Neuronal stem cell (in vitro differentiated cells): ENCODE results near the gene F12.

Experiments
- DNase-seq: peaks from one replicate; pipeline ENCODE4 v3.0.0-alpha.2; 2013; ENCODE audit warnings: low spot score
- H2AFZ ChIP-seq: one replicate; pipeline ENCODE4 v1.6.1; 2013; ENCODE audit warnings: mild to moderate bottlenecking, low read length, inconsistent platforms
- H2AK5ac ChIP-seq: 2 replicates; pipeline ENCODE4 v1.6.1; 2013; ENCODE audit warnings: low read depth, mild to moderate bottlenecking, inconsistent platforms, low read length, moderate library complexity, mixed read lengths
- H2BK120ac ChIP-seq: 2 replicates; pipeline ENCODE4 v1.6.1; 2013; ENCODE audit warnings: low read depth, mild to moderate bottlenecking, inconsistent platforms, low read length, moderate library complexity, mixed read lengths
- H2BK12ac ChIP-seq: one replicate; pipeline ENCODE4 v1.6.1; 2013; ENCODE audit warnings: low read length, inconsistent platforms
- H2BK15ac ChIP-seq: 2 replicates; pipeline ENCODE4 v1.6.1; 2013; ENCODE audit warnings: mild to moderate bottlenecking, low read length, inconsistent platforms, mixed read lengths
- H2BK5ac ChIP-seq: one replicate; pipeline ENCODE4 v1.6.1; 2013; ENCODE audit warnings: inconsistent platforms, mild to moderate bottlenecking, low read length, moderate library complexity
- H3K14ac ChIP-seq: one replicate; pipeline ENCODE4 v1.6.1; 2013; ENCODE audit warnings: low read length, inconsistent platforms
- H3K18ac ChIP-seq: 2 replicates; pipeline ENCODE4 v1.6.1; 2013; ENCODE audit warnings: low read length, inconsistent platforms
- H3K23ac ChIP-seq: 2 replicates; pipeline ENCODE4 v1.6.1; 2013; ENCODE audit warnings: low read depth, mild to moderate bottlenecking, mixed read lengths, low read length, inconsistent platforms; ENCODE audit not compliant: poor library complexity
- H3K27ac ChIP-seq: replicated peaks from 3 replicates; pipeline ENCODE4 v1.5.1; 2013; ENCODE audit warnings: low read length, inconsistent platforms
- H3K27me3 ChIP-seq, 3 experiments: 2 replicates each; pipeline ENCODE4 v1.6.1; 2013; ENCODE audit warnings: low read length in 3 of 3, mild to moderate bottlenecking in 2 of 3, inconsistent platforms in 1 of 3, low read depth in 1 of 3, mixed read lengths in 1 of 3, moderate library complexity in 1 of 3; ENCODE audit not compliant: control insufficient read depth in 3 of 3, insufficient read depth in 3 of 3
- H3K36me3 ChIP-seq, 2 donors: replicated peaks in 1 of 2; 2 replicates each; pipeline ENCODE4 v1.6.1; 2013; ENCODE audit warnings: low read length in 2 of 2; ENCODE audit not compliant: control insufficient read depth in 2 of 2, insufficient read depth in 2 of 2
- H3K4ac ChIP-seq: 2 replicates; pipeline ENCODE4 v1.6.1; 2013; ENCODE audit warnings: inconsistent platforms, mild to moderate bottlenecking, low read length, moderate library complexity
- H3K4me1 ChIP-seq, 2 donors: 1 replicate in 1 of 2; 2 replicates in 1 of 2; pipeline ENCODE4 v1.6.1; 2013; ENCODE audit warnings: low read length in 2 of 2, low read depth in 1 of 2; ENCODE audit not compliant: control insufficient read depth in 2 of 2, insufficient read depth in 1 of 2
- H3K4me2 ChIP-seq: one replicate; pipeline ENCODE4 v1.6.1; 2013; ENCODE audit warnings: mild to moderate bottlenecking, low read length, inconsistent platforms; ENCODE audit not compliant: insufficient read depth, poor library complexity, severe bottlenecking
- H3K4me3 ChIP-seq, 2 donors: 2 replicates each; pipeline ENCODE4 v1.5.1; 2013; ENCODE audit warnings: low read length in 2 of 2, mild to moderate bottlenecking in 2 of 2, inconsistent platforms in 1 of 2, moderate library complexity in 1 of 2
- H3K79me1 ChIP-seq: one replicate; pipeline ENCODE4 v1.6.1; 2013; ENCODE audit warnings: low read depth, mild to moderate bottlenecking, inconsistent platforms, low read length, moderate library complexity
- H3K9ac ChIP-seq: one replicate; pipeline ENCODE4 v1.6.1; 2013; ENCODE audit warnings: mild to moderate bottlenecking, low read depth, low read length, inconsistent platforms; ENCODE audit not compliant: poor library complexity
- H3K9me3 ChIP-seq, 2 donors: replicated peaks in 1 of 2; 2 replicates each; pipeline versions ENCODE3 to v1.6.1; 2013; ENCODE audit warnings: low read length in 2 of 2, mild to moderate bottlenecking in 2 of 2, inconsistent platforms in 1 of 2, low read depth in 1 of 2, mixed read lengths in 1 of 2, moderate library complexity in 1 of 2; ENCODE audit not compliant: control insufficient read depth in 2 of 2, insufficient read depth in 1 of 2
- H4K8ac ChIP-seq: one replicate; pipeline ENCODE4 v1.6.1; 2013; ENCODE audit warnings: low read depth, mild to moderate bottlenecking, inconsistent platforms, low read length, moderate library complexity
- H4K91ac ChIP-seq: one replicate; pipeline ENCODE4 v1.6.1; 2013; ENCODE audit warnings: low read length, low read depth, mild to moderate bottlenecking, inconsistent platforms; ENCODE audit not compliant: poor library complexity
- WGBS, 2 donors: extraction: QIAGEN DNeasy Blood & Tissue Kit; methylation state at CpG; one replicate each; pipeline ENCODE4 v1.1.7; 2013; ENCODE audit warnings: missing lambda C conversion rate in 2 of 2, mixed read lengths in 1 of 2; ENCODE audit not compliant: insufficient read length in 2 of 2, insufficient replicate concordance in 1 of 2; ENCODE audit errors: extremely low coverage in 2 of 2; 5-methylcytosine and 5-hydroxymethylcytosine counted together

Gene F12

DNA sequence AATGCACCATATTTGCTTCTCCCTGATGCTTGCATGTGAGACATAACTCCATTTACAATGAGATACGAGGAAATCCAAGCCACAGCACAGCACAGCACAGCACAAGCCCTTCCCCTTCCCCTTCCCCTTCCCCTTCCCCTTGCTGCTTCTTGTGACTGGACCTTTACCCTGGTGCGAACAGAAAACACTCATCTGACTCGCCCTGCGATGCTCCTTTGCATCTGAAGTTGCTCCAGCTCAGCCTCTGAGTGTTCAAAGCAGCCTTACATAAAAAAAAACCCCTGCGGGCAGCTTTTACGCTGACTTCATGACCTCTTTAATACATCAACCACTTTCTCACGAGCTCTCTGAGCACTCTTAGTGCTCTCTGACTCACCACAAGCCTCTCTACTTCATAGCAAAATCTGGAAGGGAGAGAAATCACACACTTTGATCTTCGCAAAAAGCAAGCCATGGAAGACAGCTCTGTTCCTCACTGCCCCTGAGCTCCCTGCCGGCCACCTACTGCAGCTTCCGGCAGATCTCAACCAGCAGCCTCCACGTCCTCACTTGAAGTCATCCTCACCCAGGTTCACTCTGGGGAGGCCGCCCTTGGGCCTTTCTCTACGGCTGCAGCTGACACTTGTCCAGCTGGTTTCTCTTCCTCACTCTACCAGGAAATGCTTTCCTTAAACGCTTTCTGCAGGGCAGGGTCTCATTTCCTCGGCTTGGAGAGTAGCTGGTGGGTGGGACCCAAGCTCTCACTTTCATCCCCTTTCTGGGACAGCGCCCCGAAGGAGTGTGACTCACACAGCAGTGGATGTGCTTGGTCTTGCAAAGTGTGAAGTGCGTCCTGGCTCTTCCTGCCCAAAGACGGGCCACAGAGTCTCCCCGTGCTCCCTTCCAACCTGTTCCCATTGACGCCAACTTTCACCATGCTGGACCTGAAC is 19.9 kb downstream of the F12 start:
- H3K18ac ChIP-seq, result no peak overlapping the region
- no peaks in the 10 kb centered on the region for H3K36me3 ChIP-seq
- H2BK12ac ChIP-seq, result no peak overlapping the region
- WGBS, 2 donors, result no CpG with 5 or more reads among the region's 21 CpGs
- no peak for DNase-seq
- no peak overlapping the region for H3K23ac ChIP-seq
- peak overlapping the region; percentile 7 for H3K9ac ChIP-seq
- H3K4me2 ChIP-seq, result no peak overlapping the region
- peak overlapping the region; percentile 89 for H2AFZ ChIP-seq
- H2BK120ac ChIP-seq, result no peak overlapping the region
- peaks cover 0 to 59% (median 0%) of the 10 kb centered on the region in 3 experiments for H3K27me3 ChIP-seq
- H3K4me1 ChIP-seq, result peaks cover 2 to 14% of the 10 kb centered on the region in 2 donors
- H3K27ac ChIP-seq, result no peak overlapping the region
- H3K79me1 ChIP-seq, result no peaks in the 10 kb centered on the region
- no peak overlapping the region for H3K4ac ChIP-seq
- no peaks in the 10 kb centered on the region for H3K9me3 ChIP-seq
- H2AK5ac ChIP-seq, result peak overlapping the region; percentile 33
- H2BK5ac ChIP-seq, result no peak overlapping the region
- H4K8ac ChIP-seq, result no peak overlapping the region
- H3K14ac ChIP-seq, result no peak overlapping the region
- H3K4me3 ChIP-seq, result no peak overlapping the region
- H4K91ac ChIP-seq, result no peak overlapping the region
- H2BK15ac ChIP-seq, result peak overlapping the region; percentile 14

DNA sequence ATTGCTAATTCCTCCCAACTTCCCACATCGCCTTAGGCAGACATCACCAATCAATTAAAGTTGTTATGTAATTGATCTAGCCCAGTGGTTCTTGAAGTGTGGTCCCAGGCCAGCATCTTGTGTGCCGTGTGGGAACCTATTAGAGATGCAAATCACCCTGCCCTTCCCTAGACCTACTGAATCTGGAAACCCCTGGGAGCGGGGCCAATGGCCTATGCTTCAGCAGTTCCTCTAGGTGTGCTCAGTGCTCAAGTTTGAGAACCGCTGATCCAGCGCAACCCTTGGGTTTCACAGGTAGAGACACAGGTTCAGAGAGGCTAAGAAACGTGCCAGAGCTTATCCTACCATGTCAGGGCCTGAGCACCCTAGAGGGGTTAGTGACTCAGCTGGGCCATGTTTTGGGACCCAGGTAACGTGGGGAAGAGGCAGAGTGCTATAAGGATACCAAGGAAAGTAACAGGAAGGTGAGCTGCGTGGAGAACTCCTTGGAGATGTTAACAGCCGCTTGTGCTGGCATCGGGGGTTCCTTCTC is 20.8 kb downstream of the F12 start:
- no peak overlapping the region for H3K9ac ChIP-seq
- no peaks in the 10 kb centered on the region for H3K79me1 ChIP-seq
- H3K4me2 ChIP-seq, result no peak overlapping the region
- no peak overlapping the region for H2BK15ac ChIP-seq
- H3K18ac ChIP-seq, result no peak overlapping the region
- DNase-seq, result no peak
- peaks cover 0 to 59% (median 0%) of the 10 kb centered on the region in 3 experiments for H3K27me3 ChIP-seq
- no peaks in the 10 kb centered on the region for H3K36me3 ChIP-seq
- no peak overlapping the region for H3K27ac ChIP-seq
- H4K8ac ChIP-seq, result no peak overlapping the region
- no peak overlapping the region for H3K4ac ChIP-seq
- H2AK5ac ChIP-seq, result no peak overlapping the region
- no peak overlapping the region for H2BK12ac ChIP-seq
- peak overlapping the region; percentile 89 for H2AFZ ChIP-seq
- H3K23ac ChIP-seq, result no peak overlapping the region
- H2BK5ac ChIP-seq, result no peak overlapping the region
- H3K4me3 ChIP-seq, result no peak overlapping the region
- H2BK120ac ChIP-seq, result no peak overlapping the region
- peaks cover 2 to 14% of the 10 kb centered on the region in 2 donors for H3K4me1 ChIP-seq
- no peak overlapping the region for H3K14ac ChIP-seq
- no peak overlapping the region for H4K91ac ChIP-seq
- WGBS, 2 donors, result no CpG with 5 or more reads among the region's 10 CpGs
- H3K9me3 ChIP-seq, result no peaks in the 10 kb centered on the region

DNA sequence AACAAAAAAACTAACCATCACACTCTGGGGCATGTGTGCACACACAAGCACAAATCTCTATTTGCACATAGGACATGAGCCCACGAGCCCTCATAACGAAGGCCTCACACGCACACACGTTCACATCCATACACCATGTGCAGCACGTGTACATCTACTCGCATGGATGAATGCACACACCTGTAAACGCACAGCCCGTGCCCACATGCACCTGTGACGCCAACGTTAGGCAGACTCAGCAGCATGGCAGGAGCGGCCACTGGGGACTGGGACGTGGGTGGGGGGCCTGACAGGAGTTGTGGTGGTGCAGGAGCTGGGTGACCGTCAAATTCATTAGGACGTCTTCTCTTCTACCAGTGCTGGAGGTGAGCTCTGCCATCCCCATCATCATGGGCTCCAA is 22.0 kb downstream of the F12 start:
- Histone ChIP-seq H2BK5ac (no peak overlapping the region), H4K91ac (no peak overlapping the region), H3K27me3 (peaks cover 0 to 63% (median 2%) of the 10 kb centered on the region in 3 experiments), H2BK15ac (peak overlapping the region; percentile 24), H3K9me3 (no peaks in the 10 kb centered on the region), H4K8ac (no peak overlapping the region), H2AK5ac (peak overlapping the region; percentile 53), H3K9ac (peak overlapping the region; percentile 65), H3K4me2 (no peak overlapping the region), H3K4ac (no peak overlapping the region), H2BK120ac (no peak overlapping the region), H3K4me1 (peaks cover 2 to 14% of the 10 kb centered on the region in 2 donors), H3K18ac (no peak overlapping the region), H2AFZ (no peak overlapping the region), H2BK12ac (no peak overlapping the region), H3K23ac (peak overlapping the region; percentile 44), H3K36me3 (no peaks in the 10 kb centered on the region), H3K79me1 (no peaks in the 10 kb centered on the region), H3K14ac (no peak overlapping the region), H3K27ac (no peak overlapping the region), H3K4me3 (no peak overlapping the region)
- no CpG with 5 or more reads among the region's 14 CpGs for WGBS, 2 donors
- no peak for DNase-seq

DNA sequence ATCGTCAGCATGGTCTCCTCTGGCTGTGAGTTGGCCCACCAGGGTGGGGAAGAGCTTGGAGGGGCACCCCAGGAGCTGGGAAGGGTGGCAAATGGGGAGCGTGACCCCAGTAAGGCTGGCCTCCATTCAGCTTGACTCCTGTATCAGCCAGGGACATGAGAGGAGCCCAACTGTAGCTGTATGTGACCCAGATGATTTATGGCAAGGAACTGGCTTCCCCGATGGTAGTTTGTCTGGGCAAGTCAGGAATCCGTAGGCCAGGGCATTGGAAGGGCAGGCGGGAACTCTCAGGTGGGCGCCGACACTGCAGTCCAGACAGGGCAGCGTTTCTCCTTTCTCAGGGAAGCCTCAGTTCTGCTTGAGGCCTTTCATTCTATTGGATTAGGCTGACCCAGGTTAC is 22.8 kb downstream of the F12 start:
- H3K9ac ChIP-seq, result no peak overlapping the region
- H3K79me1 ChIP-seq, result no peaks in the 10 kb centered on the region
- H2BK120ac ChIP-seq, result peak overlapping the region; percentile 2
- no peak overlapping the region for H2BK5ac ChIP-seq
- H4K8ac ChIP-seq, result no peak overlapping the region
- no peak overlapping the region for H3K14ac ChIP-seq
- no peak overlapping the region for H3K27ac ChIP-seq
- peak overlapping the region; percentile 62 for H3K23ac ChIP-seq
- peak overlapping the region; percentile 47 for H2AK5ac ChIP-seq
- peak overlapping the region; percentile 42 for H3K4ac ChIP-seq
- H3K18ac ChIP-seq, result peak overlapping the region; percentile 77
- peak overlapping the region; percentile 88 for H2BK15ac ChIP-seq
- no peak overlapping the region for H4K91ac ChIP-seq
- WGBS, 2 donors, result no CpG with 5 or more reads among the region's 8 CpGs
- no peak overlapping the region for H2BK12ac ChIP-seq
- H3K4me1 ChIP-seq, result peaks cover 2 to 14% of the 10 kb centered on the region in 2 donors
- no peak overlapping the region for H3K4me3 ChIP-seq
- H3K9me3 ChIP-seq, result no peaks in the 10 kb centered on the region
- no peak for DNase-seq
- no peak overlapping the region for H2AFZ ChIP-seq
- peaks cover 0 to 65% (median 2%) of the 10 kb centered on the region in 3 experiments for H3K27me3 ChIP-seq
- no peaks in the 10 kb centered on the region for H3K36me3 ChIP-seq
- no peak overlapping the region for H3K4me2 ChIP-seq
